GM12874 (cell line): ENCODE measurements around the gene NBDY.

ENCODE experiments used
- TF ChIP-seq, protein P1 (sequence below): IDR thresholded peaks from 2 replicates; pipeline ENCODE4 v1.5.1; 2011; ENCODE audit warnings: low read depth, mild to moderate bottlenecking, control low read depth, low read length, moderate library complexity; ENCODE audit not compliant: insufficient read depth

Gene NBDY

GRCh38 chrX:56785442-56785841 lies 56.4 kb downstream of the NBDY start:
- TF ChIP-seq, protein P1, sequence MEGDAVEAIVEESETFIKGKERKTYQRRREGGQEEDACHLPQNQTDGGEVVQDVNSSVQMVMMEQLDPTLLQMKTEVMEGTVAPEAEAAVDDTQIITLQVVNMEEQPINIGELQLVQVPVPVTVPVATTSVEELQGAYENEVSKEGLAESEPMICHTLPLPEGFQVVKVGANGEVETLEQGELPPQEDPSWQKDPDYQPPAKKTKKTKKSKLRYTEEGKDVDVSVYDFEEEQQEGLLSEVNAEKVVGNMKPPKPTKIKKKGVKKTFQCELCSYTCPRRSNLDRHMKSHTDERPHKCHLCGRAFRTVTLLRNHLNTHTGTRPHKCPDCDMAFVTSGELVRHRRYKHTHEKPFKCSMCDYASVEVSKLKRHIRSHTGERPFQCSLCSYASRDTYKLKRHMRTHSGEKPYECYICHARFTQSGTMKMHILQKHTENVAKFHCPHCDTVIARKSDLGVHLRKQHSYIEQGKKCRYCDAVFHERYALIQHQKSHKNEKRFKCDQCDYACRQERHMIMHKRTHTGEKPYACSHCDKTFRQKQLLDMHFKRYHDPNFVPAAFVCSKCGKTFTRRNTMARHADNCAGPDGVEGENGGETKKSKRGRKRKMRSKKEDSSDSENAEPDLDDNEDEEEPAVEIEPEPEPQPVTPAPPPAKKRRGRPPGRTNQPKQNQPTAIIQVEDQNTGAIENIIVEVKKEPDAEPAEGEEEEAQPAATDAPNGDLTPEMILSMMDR, result no peak

GRCh38 chrX:56786889-56787733 lies 58.1 kb downstream of the NBDY start:
- TF ChIP-seq, protein P1, result no peak

DNA sequence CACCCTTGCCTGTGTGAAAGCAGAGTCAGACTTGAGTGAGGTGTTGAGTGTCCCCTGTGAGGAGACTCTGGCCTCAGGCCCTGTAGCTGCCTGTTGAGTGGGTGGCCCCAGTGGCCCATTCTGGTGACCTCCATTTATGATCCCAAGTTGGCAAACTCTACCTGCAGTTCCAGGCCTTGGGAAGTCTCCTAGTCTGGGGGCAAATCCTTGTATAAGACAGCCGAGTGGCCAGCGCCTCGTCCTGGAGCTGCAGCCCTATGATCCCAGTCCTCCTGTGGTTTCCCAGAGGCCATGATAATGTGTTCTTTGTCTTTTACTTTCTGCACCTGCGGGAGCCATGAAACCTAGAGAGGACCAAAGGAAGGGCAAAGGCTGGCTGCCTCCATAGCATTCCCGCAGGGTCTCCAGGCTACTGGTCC lies 58.7 kb downstream of the NBDY start:
- TF ChIP-seq, protein P1, result no peak

GRCh38 chrX:56788229-56788628 lies 59.2 kb downstream of the NBDY start:
- TF ChIP-seq, protein P1, result no peak

DNA sequence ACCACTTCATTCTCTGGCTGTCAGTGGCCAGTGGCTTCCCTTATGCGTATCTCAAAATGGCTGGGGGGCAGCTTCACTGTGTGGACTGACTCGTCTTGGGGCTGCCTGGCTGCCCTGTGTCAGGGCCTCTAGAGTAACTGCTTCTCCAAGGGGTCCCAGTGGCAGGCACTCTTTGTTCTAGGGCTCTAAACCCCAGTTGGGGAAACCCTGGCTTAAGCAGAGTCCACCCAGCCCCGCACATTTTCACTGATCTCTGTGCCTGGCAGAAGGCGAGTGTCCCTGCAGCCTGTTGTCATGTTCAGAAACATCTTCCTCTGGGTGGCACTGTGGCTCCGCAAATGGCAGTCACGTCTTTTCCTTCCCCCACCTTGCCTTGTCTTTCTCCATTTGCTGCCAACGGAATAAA lies 59.7 kb downstream of the NBDY start:
- TF ChIP-seq, protein P1, result no peak

DNA sequence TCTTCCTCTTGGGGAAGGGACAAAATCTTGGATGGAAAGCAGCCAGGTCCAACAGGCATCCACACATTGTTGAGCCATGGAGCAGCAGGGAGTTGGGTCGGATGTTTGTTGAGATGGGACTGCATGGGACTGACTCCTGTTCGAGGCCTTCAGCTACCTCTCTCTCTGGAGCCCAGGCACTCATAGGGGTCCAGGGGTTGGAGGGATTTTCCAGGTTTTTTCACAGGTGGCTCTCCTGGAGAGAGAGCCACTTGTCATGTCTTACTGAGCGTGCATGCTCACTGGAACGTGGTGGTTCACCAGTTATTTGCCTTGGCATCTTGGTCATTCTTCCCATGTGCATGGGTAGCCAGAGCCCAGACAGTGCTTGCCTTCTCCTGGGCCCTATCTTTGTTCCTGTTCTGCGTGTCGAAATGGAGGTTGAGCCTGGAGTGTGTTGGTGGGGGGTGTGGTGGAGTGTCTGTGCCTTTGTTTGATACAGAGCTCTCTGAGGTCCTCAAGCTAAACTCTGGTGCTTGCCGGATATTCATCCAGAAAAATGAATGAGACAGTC lies 60.6 kb downstream of the NBDY start:
- TF ChIP-seq, protein P1, result no peak

- TF ChIP-seq, protein P1, result no peak
Observed at GRCh38 chrX:56790778-56791177, 61.7 kb downstream of the NBDY start.
